ENCODE data around the gene LDB2. TPM values are rescaled to one million over a fixed set of nuclear protein-coding genes. Genes with fewer than 3 reads are reported as not detected.
A peak's percentile ranks its signal among the peaks of the same experiment; 100 is the strongest.

The LDB2 gene
- total and polyA plus RNA-seq, 2 donors (not counting 3 experiments of a cell fraction or from before 2014, with no cell fraction given) = 127 to 223 TPM

- no peak overlapping the region for H3K27ac ChIP-seq (ENCODE audit: insufficient read depth, low read depth, low read length)
- TF ChIP-seq MYC (IDR thresholded peaks at IDR 0.05; ENCODE audit: low read depth, low read length) (no peak), CTCF (IDR thresholded peaks at IDR 0.05; ENCODE audit: extremely low read depth in 1 of 2, insufficient read depth in 1 of 2, low read depth in 1 of 2, low read length in 2 of 2) (peak; percentile 16 to 38), JUN (IDR thresholded peaks at IDR 0.05; ENCODE audit: borderline replicate concordance, insufficient read depth, insufficient read length, low read depth) (no peak)
- CTCF ChIA-PET = interaction anchor here (0.6 to 2.3 kb wide), 12 partner anchors 9 to 708 kb away, joined by 3 to 24 read pairs (median 4); no protein-coding TSS in a partner anchor
- no peak overlapping the region for H3K4me2 ChIP-seq (ENCODE audit: insufficient read depth, low read length)
- H3K4me3 ChIP-seq (replicated peaks in 1 of 3; ENCODE audit: insufficient read depth in 1 of 3, low read depth in 1 of 3, low read length in 3 of 3) = no peak overlapping the region
- POLR2A ChIA-PET = no interaction called here
- no peaks in the 10 kb centered on the region for H3K9me3 ChIP-seq (replicated peaks; ENCODE audit: control insufficient read depth, insufficient read depth, low read length)
- H4K20me1 ChIP-seq (replicated peaks; ENCODE audit: control insufficient read depth, extremely low read depth, insufficient read depth, low read length) = no peaks in the 10 kb centered on the region
- no peaks in the 10 kb centered on the region for H3K9me1 ChIP-seq (replicated peaks; ENCODE audit: control insufficient read depth, extremely low read depth, insufficient read depth, low read length)
- intact Hi-C loops (cut with micrococcal nuclease) = loop anchor here (1.0 kb wide), 1 partner anchor 560 kb away; no protein-coding TSS in a partner anchor
- no peaks in the 10 kb centered on the region for H3K79me2 ChIP-seq (ENCODE audit: control insufficient read depth, insufficient read depth, low read length)
- dilution Hi-C loops (cut with MboI; ENCODE audit: extremely low pct_ligation_motif_present, low sequenced_read_pairs) = no loop called here
- no peak for FAIRE-seq
- no peaks in the 10 kb centered on the region for H3K4me1 ChIP-seq (ENCODE audit: control insufficient read depth, extremely low read depth, insufficient read depth, low read length)
- no peaks in the 10 kb centered on the region for H3K36me3 ChIP-seq (ENCODE audit: control insufficient read depth in 2 of 2, extremely low read depth in 1 of 2, insufficient read depth in 2 of 2, low read length in 2 of 2)
- BruUV-seq (replicated peaks) = no TSS peak
- H3K9ac ChIP-seq (replicated peaks; ENCODE audit: extremely low read depth, insufficient read depth, low read length) = no peak overlapping the region
- H3K27me3 ChIP-seq (ENCODE audit: control insufficient read depth in 2 of 2, insufficient read depth in 2 of 2, low read length in 2 of 2) = no peaks in the 10 kb centered on the region
- DNase-seq (ENCODE audit: low read depth, low spot score) = peak; percentile 21
- H2AFZ ChIP-seq (ENCODE audit: low read depth, low read length) = no peak overlapping the region
Measured at GRCh38 chr4:16764622-16765021, 133.8 kb downstream of the LDB2 start.

GRCh38 chr4:16760617-16761363 lies 137.7 kb downstream of the LDB2 start:
- TF ChIP-seq FOS (IDR thresholded peaks at IDR 0.05; ENCODE audit: borderline replicate concordance, insufficient read depth, low read length) (no peak), POLR2A (IDR thresholded peaks at IDR 0.05; ENCODE audit: low read depth, low read length) (no peak), GATA2 (IDR thresholded peaks at IDR 0.05; ENCODE audit: insufficient read depth, insufficient read length, low read depth, low read length) (no peak), CTCF (IDR thresholded peaks at IDR 0.05; ENCODE audit: extremely low read depth in 1 of 2, insufficient read depth in 1 of 2, low read depth in 1 of 2, low read length in 2 of 2) (no peak), JUN (IDR thresholded peaks at IDR 0.05; ENCODE audit: borderline replicate concordance, insufficient read depth, insufficient read length, low read depth) (no peak), MAX (IDR thresholded peaks at IDR 0.05; ENCODE audit: insufficient read depth, insufficient read length) (no peak), POLR2AphosphoS5 (IDR thresholded peaks at IDR 0.05; ENCODE audit: insufficient read depth, low read depth, low read length) (no peak), MYC (IDR thresholded peaks at IDR 0.05; ENCODE audit: low read depth, low read length) (no peak)
- intact Hi-C loops (cut with micrococcal nuclease) = no loop called here
- dilution Hi-C loops (cut with MboI; ENCODE audit: extremely low pct_ligation_motif_present, low sequenced_read_pairs) = no loop called here

More at GRCh38 chr4:16760617-16761363, 137.7 kb downstream of the LDB2 start:
- DNase-seq (ENCODE audit: low read depth, low spot score) (no peak), FAIRE-seq (no peak)
- POLR2A ChIA-PET = no interaction called here
- Histone ChIP-seq H3K36me3 (ENCODE audit: control insufficient read depth in 2 of 2, extremely low read depth in 1 of 2, insufficient read depth in 2 of 2, low read length in 2 of 2) (peaks cover 0 to 12% of the 10 kb centered on the region in 2 experiments), H3K79me2 (ENCODE audit: control insufficient read depth, insufficient read depth, low read length) (no peaks in the 10 kb centered on the region), H2AFZ (ENCODE audit: low read depth, low read length) (no peak overlapping the region), H3K27ac (ENCODE audit: insufficient read depth, low read depth, low read length) (no peak overlapping the region), H3K9ac (replicated peaks; ENCODE audit: extremely low read depth, insufficient read depth, low read length) (no peak overlapping the region), H3K4me2 (ENCODE audit: insufficient read depth, low read length) (no peak overlapping the region), H3K9me3 (replicated peaks; ENCODE audit: control insufficient read depth, insufficient read depth, low read length) (no peaks in the 10 kb centered on the region), H4K20me1 (replicated peaks; ENCODE audit: control insufficient read depth, extremely low read depth, insufficient read depth, low read length) (no peaks in the 10 kb centered on the region), H3K4me1 (ENCODE audit: control insufficient read depth, extremely low read depth, insufficient read depth, low read length) (no peaks in the 10 kb centered on the region), H3K9me1 (replicated peaks; ENCODE audit: control insufficient read depth, extremely low read depth, insufficient read depth, low read length) (no peaks in the 10 kb centered on the region), H3K4me3 (replicated peaks in 1 of 3; ENCODE audit: insufficient read depth in 1 of 3, low read depth in 1 of 3, low read length in 3 of 3) (no peak overlapping the region), H3K27me3 (ENCODE audit: control insufficient read depth in 2 of 2, insufficient read depth in 2 of 2, low read length in 2 of 2) (no peaks in the 10 kb centered on the region)
- CTCF ChIA-PET = interaction anchor here (0.7 to 1.0 kb wide), 2 partner anchors 156 to 563 kb away, joined by 3 read pairs; no protein-coding TSS in a partner anchor
- no TSS peak for BruUV-seq (replicated peaks)
